Tibial artery (tissue), 4 donors: ENCODE results near the gene AFAP1L2.
A peak's percentile ranks its signal among the peaks of the same experiment; 100 is the strongest.

Experiments used
- DNase-seq, 2 donors: peaks; one replicate each; pipeline ENCODE4 v3.0.0-alpha.2; 2019
- H3K27ac ChIP-seq, 2 donors: fragments of 200-600 bp; sonication (generic) in 1 of 2; 1 replicate in 1 of 2; 2 replicates in 1 of 2; pipeline ENCODE4 v1.5.1; 2018 to 2019; ENCODE audit warnings: mild to moderate bottlenecking in 1 of 2
- H3K27me3 ChIP-seq, 2 donors: fragments of 200-600 bp; sonication (generic) in 1 of 2; one replicate each; pipeline versions ENCODE4 v1.5.1 to v1.6.0; 2016 to 2019
- H3K36me3 ChIP-seq, 3 donors: fragments of 200-600 bp; sonication (generic) in 2 of 3; one replicate each; pipeline ENCODE4 v1.5.1; 2016 to 2019; ENCODE audit warnings: mild to moderate bottlenecking in 2 of 3
- H3K4me1 ChIP-seq, 4 donors: fragments of 200-600 bp; sonication (generic) in 2 of 4; 1 replicate in 3 of 4; 2 replicates in 1 of 4; pipeline ENCODE4 v1.5.1; 2016 to 2019
- H3K4me3 ChIP-seq, 2 donors: fragments of 200-600 bp; sonication (generic) in 1 of 2; 1 replicate in 1 of 2; 2 replicates in 1 of 2; pipeline ENCODE4 v1.5.1; 2018 to 2019; ENCODE audit warnings: mild to moderate bottlenecking in 2 of 2
- H3K9me3 ChIP-seq, 3 donors: fragments of 200-600 bp; sonication (generic) in 1 of 3; one replicate each; pipeline ENCODE4 v1.5.1; 2016 to 2019
- intact Hi-C: fragments of 100-400 bp; cut with DNase I; formaldehyde crosslinking; loops from one replicate; pipeline ENCODE4 v1.15.0; 2023; ENCODE audit warnings: low total_unique reads
- TF ChIP-seq, protein P1 (sequence below), 2 experiments: fragments of 200-600 bp in 1 of 2; fragments of 450-650 bp in 1 of 2; IDR thresholded peaks; one replicate each; pipeline ENCODE4 v1.5.1; 2017 to 2019; ENCODE audit warnings: antibody characterized with exemption in 2 of 2, mild to moderate bottlenecking in 1 of 2, moderate library complexity in 1 of 2

AFAP1L2 gene

DNA sequence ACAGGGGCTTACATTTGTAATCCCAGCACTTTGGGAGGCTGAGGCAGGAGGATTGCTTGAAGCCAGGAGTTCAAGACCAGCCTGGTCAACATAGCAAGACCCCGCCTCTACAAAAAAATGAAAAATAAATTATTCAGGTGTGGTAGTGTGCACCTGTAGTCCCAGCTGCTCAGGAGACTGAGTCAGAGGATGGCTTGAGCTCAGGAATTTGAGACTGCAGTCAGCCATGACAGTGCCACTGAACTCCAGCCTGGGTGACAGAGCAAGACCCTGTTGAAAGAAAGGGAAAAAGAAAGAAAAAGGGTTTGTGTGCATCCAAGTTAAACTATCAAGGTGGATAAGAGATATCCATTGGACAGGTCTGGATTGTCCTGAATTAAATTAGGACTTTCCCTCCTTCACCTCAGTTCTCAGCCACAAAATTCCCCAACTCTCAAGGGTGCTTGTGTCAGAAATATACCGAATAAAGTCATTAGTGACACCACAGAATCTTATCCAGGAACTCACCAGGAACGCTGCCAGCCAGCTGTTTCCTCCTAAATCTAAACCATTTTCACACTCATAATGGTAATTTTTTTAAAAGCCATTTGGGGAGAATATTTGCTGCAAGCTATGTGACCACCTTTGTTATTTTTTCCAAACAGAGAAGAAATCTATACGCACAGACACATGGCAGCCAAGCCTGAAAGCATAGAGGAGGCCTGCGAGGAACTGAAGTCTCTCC is 12.0 kb downstream of the AFAP1L2 start:
- Histone ChIP-seq H3K4me1 (peaks cover 0 to 46% (median 25%) of the 10 kb centered on the region in 4 donors), H3K4me3 (no peak overlapping the region), H3K9me3 (no peaks in the 10 kb centered on the region), H3K36me3 (no peaks in the 10 kb centered on the region), H3K27ac (peak overlapping the region in 1 of 2 donors; percentile 59), H3K27me3 (no peaks in the 10 kb centered on the region)
- DNase-seq: no peak
- intact Hi-C loops: no loop called here
- TF ChIP-seq, protein P1, sequence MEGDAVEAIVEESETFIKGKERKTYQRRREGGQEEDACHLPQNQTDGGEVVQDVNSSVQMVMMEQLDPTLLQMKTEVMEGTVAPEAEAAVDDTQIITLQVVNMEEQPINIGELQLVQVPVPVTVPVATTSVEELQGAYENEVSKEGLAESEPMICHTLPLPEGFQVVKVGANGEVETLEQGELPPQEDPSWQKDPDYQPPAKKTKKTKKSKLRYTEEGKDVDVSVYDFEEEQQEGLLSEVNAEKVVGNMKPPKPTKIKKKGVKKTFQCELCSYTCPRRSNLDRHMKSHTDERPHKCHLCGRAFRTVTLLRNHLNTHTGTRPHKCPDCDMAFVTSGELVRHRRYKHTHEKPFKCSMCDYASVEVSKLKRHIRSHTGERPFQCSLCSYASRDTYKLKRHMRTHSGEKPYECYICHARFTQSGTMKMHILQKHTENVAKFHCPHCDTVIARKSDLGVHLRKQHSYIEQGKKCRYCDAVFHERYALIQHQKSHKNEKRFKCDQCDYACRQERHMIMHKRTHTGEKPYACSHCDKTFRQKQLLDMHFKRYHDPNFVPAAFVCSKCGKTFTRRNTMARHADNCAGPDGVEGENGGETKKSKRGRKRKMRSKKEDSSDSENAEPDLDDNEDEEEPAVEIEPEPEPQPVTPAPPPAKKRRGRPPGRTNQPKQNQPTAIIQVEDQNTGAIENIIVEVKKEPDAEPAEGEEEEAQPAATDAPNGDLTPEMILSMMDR (IDR thresholded peaks at IDR 0.05): no peak

DNA sequence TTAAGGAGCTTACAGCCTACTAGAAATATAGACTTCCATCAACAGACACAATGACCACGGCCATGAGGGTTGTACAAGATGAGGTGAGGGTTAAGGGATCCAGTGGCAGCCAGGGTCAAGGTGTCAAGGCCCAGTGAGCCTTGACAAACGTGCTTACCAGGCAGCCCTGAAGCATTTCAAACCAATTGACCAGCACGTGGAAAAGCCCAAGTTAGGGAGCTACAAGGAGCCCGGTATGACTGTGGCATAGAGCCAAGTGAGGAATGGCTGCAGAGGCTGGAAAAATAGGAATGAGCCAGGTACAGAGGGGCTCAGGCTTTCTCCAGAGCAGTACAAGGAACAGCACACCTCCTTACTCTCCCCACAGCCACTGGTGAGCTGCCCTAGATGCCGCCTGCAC is 12.7 kb downstream of the AFAP1L2 start:
- Histone ChIP-seq H3K4me3 (no peak overlapping the region), H3K36me3 (no peaks in the 10 kb centered on the region), H3K9me3 (no peaks in the 10 kb centered on the region), H3K27ac (no peak overlapping the region), H3K4me1 (peaks cover 0 to 46% (median 22%) of the 10 kb centered on the region in 4 donors), H3K27me3 (no peaks in the 10 kb centered on the region)
- no peak for DNase-seq
- intact Hi-C loops: no loop called here
- TF ChIP-seq, protein P1 (IDR thresholded peaks at IDR 0.05): no peak

DNA sequence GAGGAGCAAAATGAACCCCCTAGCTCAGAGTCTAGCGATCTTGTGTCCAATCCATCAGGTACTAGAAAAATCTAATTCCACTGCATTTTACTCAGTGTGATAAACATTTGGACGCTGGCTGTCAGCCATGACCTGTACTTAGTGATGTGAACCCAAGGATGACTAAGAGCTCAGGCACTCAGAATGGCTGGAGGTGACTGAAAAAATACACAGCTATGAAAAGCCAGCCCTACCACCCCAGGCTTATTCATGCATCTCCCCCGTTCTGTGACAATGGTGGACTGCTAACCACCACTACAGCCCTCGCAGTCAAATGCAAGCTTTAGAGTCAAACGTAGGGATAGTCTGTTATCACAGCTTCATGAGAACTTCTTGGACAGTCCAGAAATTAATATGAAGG is 14.9 kb downstream of the AFAP1L2 start:
- H3K27me3 ChIP-seq: no peaks in the 10 kb centered on the region
- intact Hi-C loops: no loop called here
- peak in 1 of 2 donors; percentile 44 for DNase-seq
- H3K9me3 ChIP-seq: no peaks in the 10 kb centered on the region
- H3K36me3 ChIP-seq: no peaks in the 10 kb centered on the region
- no peak overlapping the region for H3K4me3 ChIP-seq
- TF ChIP-seq, protein P1 (IDR thresholded peaks at IDR 0.05): no peak
- H3K27ac ChIP-seq: no peak overlapping the region
- peaks cover 0 to 46% (median 23%) of the 10 kb centered on the region in 4 donors for H3K4me1 ChIP-seq

DNA sequence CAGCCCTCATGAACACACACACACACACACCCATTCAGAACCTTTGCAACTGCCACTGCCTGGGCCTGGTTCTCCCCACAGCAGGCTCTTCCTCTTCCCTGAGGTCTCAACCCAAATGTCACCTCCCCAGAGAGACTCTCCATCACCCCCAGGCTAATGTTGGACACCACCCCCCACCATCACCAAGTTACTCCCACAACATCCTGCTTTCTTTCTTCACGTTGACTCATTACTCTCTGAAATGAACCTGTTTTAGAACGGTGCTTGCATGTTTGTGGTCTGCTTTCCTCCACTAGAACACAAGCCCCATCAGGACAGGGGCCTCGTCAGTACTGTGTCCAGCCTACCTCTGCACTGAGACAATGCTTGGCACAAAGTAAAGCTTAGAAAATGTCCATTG is 16.0 kb downstream of the AFAP1L2 start:
- intact Hi-C loops: no loop called here
- TF ChIP-seq, protein P1 (IDR thresholded peaks at IDR 0.05): no peak

DNA sequence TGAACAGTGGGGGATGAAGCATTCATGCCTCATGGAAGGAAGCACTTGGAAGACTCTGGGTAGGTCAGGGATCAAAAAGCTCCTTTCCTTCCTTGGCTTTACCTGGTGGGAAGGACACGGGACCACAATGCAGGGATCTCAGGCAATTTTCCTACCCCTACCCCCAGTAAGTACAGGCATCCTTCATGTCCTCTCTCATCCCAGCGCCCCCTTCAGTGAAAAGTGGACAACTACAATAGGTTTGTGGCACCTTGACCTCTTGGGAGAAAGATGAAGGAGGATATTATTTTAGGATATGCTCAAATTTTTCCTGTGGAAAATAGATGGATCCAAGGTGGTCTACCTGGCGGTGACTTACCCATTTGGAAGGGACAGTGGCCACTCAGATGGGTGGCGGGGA is 16.5 kb downstream of the AFAP1L2 start:
- Histone ChIP-seq H3K27me3 (no peaks in the 10 kb centered on the region), H3K4me1 (peaks cover 0 to 31% (median 13%) of the 10 kb centered on the region in 4 donors), H3K9me3 (no peaks in the 10 kb centered on the region), H3K4me3 (no peak overlapping the region), H3K36me3 (no peaks in the 10 kb centered on the region), H3K27ac (no peak overlapping the region)
- intact Hi-C loops: no loop called here
- no peak for DNase-seq
- TF ChIP-seq, protein P1 (IDR thresholded peaks at IDR 0.05): no peak

More for the DNA sequence above, 16.0 kb downstream of the AFAP1L2 start:
- Histone ChIP-seq H3K9me3 (no peaks in the 10 kb centered on the region), H3K27ac (no peak overlapping the region), H3K36me3 (no peaks in the 10 kb centered on the region), H3K4me1 (peaks cover 0 to 36% (median 15%) of the 10 kb centered on the region in 4 donors), H3K27me3 (no peaks in the 10 kb centered on the region), H3K4me3 (no peak overlapping the region)
- no peak for DNase-seq
